PC-3 (cell line): ENCODE measurements around the gene KDELR3. TPM values are rescaled to one million over a fixed set of nuclear protein-coding genes. Genes with fewer than 3 reads are reported as not detected.

Experiments
- ATAC-seq: fragments of 200-7000 bp; cut with Tn5 transposase; 2 replicates; pipeline ENCODE4 v1.9.1; 2020; ENCODE audit warnings: mild to moderate bottlenecking, moderate library complexity
- BruUV-seq: library from RNA; stranded (reverse); fragments of 400-500 nt; replicated peaks from 2 replicates; lab custom pipeline; 2021; lab: Mats Ljungman, UMichigan
- CTCF ChIA-PET: fragments of 300-600 bp; sonication (Branson Sonifier 250); formaldehyde crosslinking; loops from one replicate; lab custom pipeline; 2022; ENCODE audit warnings: antibody characterized with exemption; lab: Charles Lee
- POLR2A ChIA-PET: fragments of 300-600 bp; sonication (Branson Sonifier 250); formaldehyde crosslinking; loops from one replicate; lab custom pipeline; 2022; ENCODE audit warnings: antibody characterized with exemption; ENCODE audit not compliant: unreplicated experiment; lab: Charles Lee
- DNase-seq: peaks from one replicate; pipeline ENCODE4 v3.0.0-alpha.2; 2015
- H2AFZ ChIP-seq: fragments of 300-600 bp; sonication (generic); 2 replicates; pipeline ENCODE4 v1.6.0; 2016; ENCODE audit warnings: antibody characterized with exemption, low read length
- H3F3A ChIP-seq: fragments of 300-600 bp; sonication (generic); one replicate; pipeline ENCODE4 v1.6.0; 2017; ENCODE audit warnings: antibody characterized with exemption, low read length, control low read depth, mild to moderate bottlenecking; ENCODE audit not compliant: unreplicated experiment
- H3K27ac ChIP-seq: fragments of 300-600 bp; sonication (generic); 2 replicates; pipeline ENCODE4 v1.5.1; 2016; ENCODE audit warnings: mild to moderate bottlenecking, low read length
- H3K27me3 ChIP-seq: fragments of 300-600 bp; sonication (generic); 2 replicates; pipeline ENCODE4 v1.6.1; 2016; ENCODE audit warnings: low read length, mixed read lengths
- H3K36me3 ChIP-seq: fragments of 300-600 bp; sonication (generic); 2 replicates; pipeline ENCODE4 v1.6.1; 2016; ENCODE audit warnings: low read depth, mixed run types, low read length, mixed read lengths
- H3K4me1 ChIP-seq: fragments of 300-600 bp; sonication (generic); 2 replicates; pipeline ENCODE4 v1.5.1; 2016; ENCODE audit warnings: low read length; ENCODE audit not compliant: insufficient read depth
- H3K4me2 ChIP-seq: fragments of 300-600 bp; sonication (generic); 2 replicates; pipeline ENCODE4 v1.6.0; 2016; ENCODE audit warnings: low read length
- H3K4me3 ChIP-seq: fragments of 300-600 bp; sonication (generic); 2 replicates; pipeline ENCODE4 v1.5.1; 2016; ENCODE audit warnings: mild to moderate bottlenecking, low read length, mixed read lengths
- H3K79me2 ChIP-seq: fragments of 300-600 bp; sonication (generic); 2 replicates; pipeline ENCODE4 v1.6.1; 2017; ENCODE audit warnings: low read length, mixed read lengths
- H3K9ac ChIP-seq: fragments of 300-600 bp; sonication (generic); 2 replicates; pipeline ENCODE4 v1.6.0; 2016; ENCODE audit warnings: mild to moderate bottlenecking, low read length
- H3K9me2 ChIP-seq: fragments of 300-600 bp; sonication (generic); replicated peaks from 2 replicates; pipeline ENCODE4 v1.6.1; 2016; ENCODE audit warnings: mixed run types, low read length, mixed read lengths
- H3K9me3 ChIP-seq: fragments of 300-600 bp; sonication (generic); 2 replicates; pipeline ENCODE4 v1.6.1; 2016; ENCODE audit warnings: low read length, mixed read lengths
- H4K20me1 ChIP-seq: fragments of 300-600 bp; sonication (generic); 2 replicates; pipeline ENCODE4 v1.6.1; 2016; ENCODE audit warnings: low read length, mixed read lengths
- CTCF ChIP-seq: fragments of 300-600 bp; sonication (generic); conservative IDR thresholded peaks from 2 replicates; pipeline ENCODE4 v1.5.1; 2017; ENCODE audit warnings: antibody characterized with exemption, low read depth, mild to moderate bottlenecking, low read length
- EZH2 ChIP-seq: fragments of 300-600 bp; sonication (generic); IDR thresholded peaks from one replicate; pipeline ENCODE4 v1.6.1; 2017; ENCODE audit warnings: antibody characterized with exemption, mild to moderate bottlenecking, low read length; ENCODE audit not compliant: unreplicated experiment
- EZH2phosphoT487 ChIP-seq: fragments of 300-600 bp; sonication (generic); IDR thresholded peaks from 2 replicates; pipeline ENCODE4 v1.6.1; 2018; ENCODE audit warnings: mild to moderate bottlenecking, antibody characterized with exemption, low read length, borderline replicate concordance
- intact Hi-C: fragments of 100-400 bp; cut with micrococcal nuclease; formaldehyde crosslinking; loops from 2 replicates; pipeline ENCODE4 v1.9.0; 2023
- total RNA-seq: library from RNA; depleted of rRNA; stranded (reverse); fragments of >200 nt; gene quantifications from 2 replicates; pipeline ENCODE4 v1.2.3, GENCODE V29; 2014

KDELR3 gene
- total RNA-seq, 1 experiment from 2014 or later = 17.7 TPM

GRCh38 chr22:38465673-38466490 is 2.0 kb upstream of the KDELR3 start:
- H3K4me1 ChIP-seq = peaks cover 5% of the 10 kb centered on the region; the same call in 1 of the 2 replicates
- H3K27ac ChIP-seq = no peak overlapping the region
- no peaks in the 10 kb centered on the region for H3K79me2 ChIP-seq
- CTCF ChIA-PET = no interaction called here
- H3K4me2 ChIP-seq = no peak overlapping the region
- H3K27me3 ChIP-seq = no peaks in the 10 kb centered on the region
- no peaks in the 10 kb centered on the region for H3K36me3 ChIP-seq
- H4K20me1 ChIP-seq = no peaks in the 10 kb centered on the region
- H3K9me2 ChIP-seq = no peaks in the 10 kb centered on the region
- no peaks in the 10 kb centered on the region for H3K9me3 ChIP-seq
- H3K4me3 ChIP-seq = no peak overlapping the region
- ATAC-seq (no peak), DNase-seq (no peak)
- TF ChIP-seq EZH2phosphoT487 (no peak), CTCF (no peak), EZH2 (no peak)
- POLR2A ChIA-PET = no interaction called here
- H2AFZ ChIP-seq = no peak overlapping the region
- BruUV-seq = no TSS peak
- no peak overlapping the region for H3K9ac ChIP-seq
- intact Hi-C loops = no loop called here
- no peaks in the 10 kb centered on the region for H3F3A ChIP-seq

GRCh38 chr22:38467438-38467903 is 425 bp upstream of the KDELR3 start:
- peak overlapping the region; percentile 96 for H2AFZ ChIP-seq

More at GRCh38 chr22:38467438-38467903, 425 bp upstream of the KDELR3 start:
- peaks cover 5% of the 10 kb centered on the region; the same call in 1 of the 2 replicates for H3K4me1 ChIP-seq
- H3K9me3 ChIP-seq = no peaks in the 10 kb centered on the region
- ChIA-PET CTCF (no interaction called here), POLR2A (interaction anchor here (0.5 kb wide), 1 partner anchor 11 kb away, joined by 3 read pairs; no protein-coding TSS in a partner anchor)
- TF ChIP-seq EZH2phosphoT487 (no peak), EZH2 (no peak), CTCF (no peak)
- H3F3A ChIP-seq = no peaks in the 10 kb centered on the region
- no peaks in the 10 kb centered on the region for H3K79me2 ChIP-seq
- H3K27me3 ChIP-seq = no peaks in the 10 kb centered on the region
- H3K4me3 ChIP-seq = peak overlapping the region; percentile 76
- H4K20me1 ChIP-seq = no peaks in the 10 kb centered on the region
- H3K4me2 ChIP-seq = peak overlapping the region; percentile 97
- peak overlapping the region; percentile 77 for H3K9ac ChIP-seq
- H3K9me2 ChIP-seq = no peaks in the 10 kb centered on the region
- BruUV-seq = no TSS peak
- intact Hi-C loops = no loop called here
- DNase-seq = no peak
- ATAC-seq = peak; percentile 39
- no peaks in the 10 kb centered on the region for H3K36me3 ChIP-seq
- H3K27ac ChIP-seq = no peak overlapping the region
